Immature natural killer cell (primary cell): ENCODE measurements around the gene LSS. TPM values are rescaled to one million over a fixed set of nuclear protein-coding genes. Genes with fewer than 3 reads are reported as not detected.
"Not testable (repeated sequence)": the region's sequence is repeated elsewhere in the genome, so short reads cannot be mapped to it uniquely, and the experiment has no call there.

Experiments used
- DNase-seq, 3 donors: peaks; one replicate each; pipeline ENCODE4 v3.0.0; 2022; ENCODE audit warnings: mixed read lengths in 1 of 3
- H3K27ac Mint-ChIP-seq, 6 donors: one replicate each; pipeline ENCODE4 v1.8.0; 2020; ENCODE audit warnings: mixed read lengths in 6 of 6, mild to moderate bottlenecking in 5 of 6, inconsistent platforms in 4 of 6, moderate library complexity in 3 of 6
- H3K27me3 Mint-ChIP-seq, 3 donors: one replicate each; pipeline ENCODE4 v1.8.0; 2020 to 2021; ENCODE audit warnings: low read depth in 3 of 3, mild to moderate bottlenecking in 3 of 3, mixed read lengths in 3 of 3, moderate library complexity in 3 of 3, inconsistent platforms in 1 of 3
- H3K36me3 Mint-ChIP-seq, 3 donors: one replicate each; pipeline ENCODE4 v1.8.0; 2020; ENCODE audit warnings: mixed read lengths in 3 of 3, inconsistent platforms in 2 of 3, mild to moderate bottlenecking in 2 of 3
- H3K4me1 Mint-ChIP-seq, 2 donors: one replicate each; pipeline ENCODE4 v1.8.0; 2020; ENCODE audit warnings: inconsistent platforms in 2 of 2, mild to moderate bottlenecking in 2 of 2, mixed read lengths in 2 of 2, moderate library complexity in 1 of 2
- H3K4me3 Mint-ChIP-seq, 5 donors: one replicate each; pipeline ENCODE4 v1.8.0; 2020; ENCODE audit warnings: mild to moderate bottlenecking in 5 of 5, mixed read lengths in 5 of 5, inconsistent platforms in 3 of 5, moderate library complexity in 3 of 5
- H3K9me3 Mint-ChIP-seq, 6 donors: one replicate each; pipeline ENCODE4 v1.8.0; 2020; ENCODE audit warnings: mild to moderate bottlenecking in 6 of 6, mixed read lengths in 6 of 6, inconsistent platforms in 4 of 6, moderate library complexity in 3 of 6
- polyA plus RNA-seq, 3 donors: library from polyadenylated mRNA; unstranded; fragments of 300-500 nt; fragmentation: Illumina TruSeq; gene quantifications; one replicate each; pipeline ENCODE4 v1.2.3, GENCODE V29; 2021

LSS gene
- polyA plus RNA-seq, 3 donors from 2014 or later, result 11.3 to 26.2 (median 13.9) TPM

- Mint-ChIP-seq H3K4me3 (no peak overlapping the region), H3K36me3 (peaks cover 21 to 40% (median 21%) of the 10 kb centered on the region in 3 donors)
Observed at GRCh38 chr21:46203203-46203600, 25.4 kb downstream of the LSS start.

GRCh38 chr21:46202592-46203202 lies 25.9 kb downstream of the LSS start:
- Mint-ChIP-seq H3K4me1 (peaks cover 11 to 22% of the 10 kb centered on the region in 2 donors), H3K4me3 (no peak overlapping the region), H3K9me3 (no peaks in the 10 kb centered on the region), H3K27ac (peak overlapping the region in 2 of 6 donors; percentile 51 to 56), H3K27me3 (peaks cover 0 to 2% (median 0%) of the 10 kb centered on the region in 3 donors), H3K36me3 (peaks cover 22 to 41% (median 22%) of the 10 kb centered on the region in 3 donors)
- no peak for DNase-seq

More at GRCh38 chr21:46203203-46203600, 25.4 kb downstream of the LSS start:
- DNase-seq, result no peak
- no peaks in the 10 kb centered on the region for H3K9me3 Mint-ChIP-seq
- peaks cover 11 to 20% of the 10 kb centered on the region in 2 donors for H3K4me1 Mint-ChIP-seq
- H3K27me3 Mint-ChIP-seq, result peaks cover 0 to 2% (median 0%) of the 10 kb centered on the region in 3 donors
- peak overlapping the region in 2 of 6 donors; percentile 51 to 56 for H3K27ac Mint-ChIP-seq

GRCh38 chr21:46200877-46201803 lies 27.4 kb downstream of the LSS start:
- not testable (repeated sequence) for H3K9me3 Mint-ChIP-seq, H3K27me3 Mint-ChIP-seq, DNase-seq, H3K4me3 Mint-ChIP-seq
- peak overlapping the region in 2 of 6 donors; percentile 24 to 53 for H3K27ac Mint-ChIP-seq
- H3K4me1 Mint-ChIP-seq, result peaks cover 11 to 22% of the 10 kb centered on the region in 2 donors
- H3K36me3 Mint-ChIP-seq, result peaks cover 22 to 54% (median 25%) of the 10 kb centered on the region in 3 donors

- no peaks in the 10 kb centered on the region for H3K9me3 Mint-ChIP-seq
Observed at GRCh38 chr21:46199436-46200373, 28.9 kb downstream of the LSS start.

GRCh38 chr21:46196733-46197132 lies 31.8 kb downstream of the LSS start:
- H3K4me1 Mint-ChIP-seq, result peaks cover 9 to 22% of the 10 kb centered on the region in 2 donors
- DNase-seq, result no peak
- no peaks in the 10 kb centered on the region for H3K27me3 Mint-ChIP-seq
- no peak overlapping the region for H3K4me3 Mint-ChIP-seq
- no peaks in the 10 kb centered on the region for H3K9me3 Mint-ChIP-seq
- no peak overlapping the region for H3K27ac Mint-ChIP-seq
- H3K36me3 Mint-ChIP-seq, result peaks cover 26 to 49% (median 30%) of the 10 kb centered on the region in 3 donors

More at GRCh38 chr21:46199436-46200373, 28.9 kb downstream of the LSS start:
- DNase-seq, result peak in 2 of 3 donors; percentile 22 to 30
- Mint-ChIP-seq H3K4me3 (peak overlapping the region in 1 of 5 donors; percentile 57), H3K36me3 (peaks cover 22 to 50% (median 25%) of the 10 kb centered on the region in 3 donors), H3K27ac (peak overlapping the region; percentile 29 to 82 (median 68)), H3K4me1 (peaks cover 11 to 22% of the 10 kb centered on the region in 2 donors), H3K27me3 (no peaks in the 10 kb centered on the region)

GRCh38 chr21:46195595-46196195 lies 32.9 kb downstream of the LSS start:
- H3K27me3 Mint-ChIP-seq, result peaks cover 0 to 1% (median 0%) of the 10 kb centered on the region in 3 donors
- H3K4me3 Mint-ChIP-seq, result no peak overlapping the region
- H3K36me3 Mint-ChIP-seq, result peaks cover 26 to 52% (median 30%) of the 10 kb centered on the region in 3 donors
- H3K9me3 Mint-ChIP-seq, result no peaks in the 10 kb centered on the region
- H3K4me1 Mint-ChIP-seq, result peaks cover 9 to 22% of the 10 kb centered on the region in 2 donors
- H3K27ac Mint-ChIP-seq, result no peak overlapping the region
- DNase-seq, result no peak

GRCh38 chr21:46194374-46195334 lies 33.9 kb downstream of the LSS start:
- peaks cover 0 to 1% (median 0%) of the 10 kb centered on the region in 3 donors for H3K27me3 Mint-ChIP-seq
- no peak overlapping the region for H3K27ac Mint-ChIP-seq
- no peaks in the 10 kb centered on the region for H3K9me3 Mint-ChIP-seq
- H3K4me1 Mint-ChIP-seq, result peaks cover 7 to 16% of the 10 kb centered on the region in 2 donors
- no peak overlapping the region for H3K4me3 Mint-ChIP-seq
- no peak for DNase-seq
- H3K36me3 Mint-ChIP-seq, result peaks cover 19 to 43% (median 26%) of the 10 kb centered on the region in 3 donors

GRCh38 chr21:46193829-46194373 lies 34.7 kb downstream of the LSS start:
- H3K27ac Mint-ChIP-seq, result peak overlapping the region in 1 of 6 donors; percentile 35
- no peak for DNase-seq
- no peaks in the 10 kb centered on the region for H3K9me3 Mint-ChIP-seq
- peaks cover 3 to 8% of the 10 kb centered on the region in 2 donors for H3K4me1 Mint-ChIP-seq
- H3K27me3 Mint-ChIP-seq, result peaks cover 0 to 1% (median 0%) of the 10 kb centered on the region in 3 donors
- H3K4me3 Mint-ChIP-seq, result no peak overlapping the region
- H3K36me3 Mint-ChIP-seq, result peaks cover 11 to 36% (median 18%) of the 10 kb centered on the region in 3 donors

- no peaks in the 10 kb centered on the region for H3K4me1 Mint-ChIP-seq
Observed at GRCh38 chr21:46191686-46192575, 36.6 kb downstream of the LSS start.

GRCh38 chr21:46191257-46191685 lies 37.3 kb downstream of the LSS start:
- DNase-seq, result no peak
- Mint-ChIP-seq H3K9me3 (no peaks in the 10 kb centered on the region), H3K27ac (no peak overlapping the region), H3K4me1 (no peaks in the 10 kb centered on the region), H3K4me3 (no peak overlapping the region), H3K27me3 (peaks cover 0 to 3% (median 0%) of the 10 kb centered on the region in 3 donors), H3K36me3 (peaks cover 4 to 15% (median 14%) of the 10 kb centered on the region in 3 donors)

More at GRCh38 chr21:46191686-46192575, 36.6 kb downstream of the LSS start:
- Mint-ChIP-seq H3K27ac (peak overlapping the region in 1 of 6 donors; percentile 48), H3K4me3 (no peak overlapping the region), H3K27me3 (peaks cover 0 to 1% (median 0%) of the 10 kb centered on the region in 3 donors), H3K9me3 (no peaks in the 10 kb centered on the region), H3K36me3 (peaks cover 4 to 22% (median 14%) of the 10 kb centered on the region in 3 donors)
- no peak for DNase-seq
